HEK293T (cell line): ENCODE data around the gene GLG1.

ENCODE experiments used
- CTCF ChIA-PET: fragments of 350-600 bp; formaldehyde crosslinking; extraction: SDS; loops from one replicate; lab custom pipeline; 2021; ENCODE audit warnings: antibody characterized with exemption, inconsistent platforms; lab: Yijun Ruan, JAX
- POLR2A ChIA-PET: fragments of 350-600 bp; formaldehyde crosslinking; extraction: SDS; loops from one replicate; lab custom pipeline; 2020; ENCODE audit warnings: antibody characterized with exemption, inconsistent platforms; lab: Yijun Ruan, JAX
- DNase-seq: peaks from one replicate; pipeline ENCODE4 v3.0.0; 2012; ENCODE audit warnings: mixed read lengths; ENCODE audit errors: extremely low spot score
- ARNT ChIP-seq: fragments of 450-650 bp; IDR thresholded peaks from 2 replicates; pipeline ENCODE4 v1.6.1; 2017; ENCODE audit warnings: mild to moderate bottlenecking
- BHLHE40 ChIP-seq: fragments of 450-650 bp; IDR thresholded peaks from 2 replicates; pipeline ENCODE4 v1.6.1; 2016; ENCODE audit warnings: mild to moderate bottlenecking, moderate library complexity, borderline replicate concordance
- CTBP1 ChIP-seq: fragments of 450-650 bp; IDR thresholded peaks from 2 replicates; pipeline ENCODE4 v1.6.1; 2016; ENCODE audit warnings: borderline replicate concordance
- ELF4 ChIP-seq: fragments of 450-650 bp; IDR thresholded peaks from 2 replicates; pipeline ENCODE4 v1.6.1; 2017; ENCODE audit warnings: antibody characterized with exemption
- FOXA1 ChIP-seq: fragments of 450-650 bp; IDR thresholded peaks from 2 replicates; pipeline ENCODE4 v1.6.1; 2016; ENCODE audit warnings: mild to moderate bottlenecking
- FOXK2 ChIP-seq: fragments of 450-650 bp; IDR thresholded peaks from 2 replicates; pipeline ENCODE4 v1.6.1; 2016; ENCODE audit warnings: mild to moderate bottlenecking
- FOXM1 ChIP-seq: fragments of 450-650 bp; IDR thresholded peaks from 2 replicates; pipeline ENCODE4 v1.6.1; 2017; ENCODE audit warnings: mild to moderate bottlenecking, borderline replicate concordance
- HDGF ChIP-seq: fragments of 450-650 bp; IDR thresholded peaks from 2 replicates; pipeline ENCODE4 v1.6.1; 2017; ENCODE audit warnings: antibody characterized with exemption, borderline replicate concordance
- L3MBTL2 ChIP-seq: fragments of 450-650 bp; conservative IDR thresholded peaks from 2 replicates; pipeline ENCODE4 v1.6.1; 2016; ENCODE audit warnings: mild to moderate bottlenecking
- LEF1 ChIP-seq: fragments of 450-650 bp; IDR thresholded peaks from 2 replicates; pipeline ENCODE4 v1.6.1; 2017; ENCODE audit warnings: mild to moderate bottlenecking, borderline replicate concordance
- NFRKB ChIP-seq: fragments of 450-650 bp; IDR thresholded peaks from 2 replicates; pipeline ENCODE4 v1.6.1; 2016; ENCODE audit warnings: mild to moderate bottlenecking, moderate library complexity
- SP1 ChIP-seq: fragments of 450-650 bp; IDR thresholded peaks from 2 replicates; pipeline ENCODE4 v1.6.1; 2017
- SUZ12 ChIP-seq: fragments of 450-650 bp; IDR thresholded peaks from 2 replicates; pipeline ENCODE4 v1.6.1; 2016; ENCODE audit warnings: mild to moderate bottlenecking
- TARDBP ChIP-seq: fragments of 450-650 bp; IDR thresholded peaks from 2 replicates; pipeline ENCODE4 v1.6.1; 2016
- ZNF384 ChIP-seq: fragments of 450-650 bp; IDR thresholded peaks from 2 replicates; pipeline ENCODE4 v1.6.1; 2016
- TF ChIP-seq, protein P1 (sequence below): fragments of 450-650 bp; IDR thresholded peaks from 2 replicates; pipeline ENCODE4 v1.6.1; 2016

The GLG1 gene

DNA sequence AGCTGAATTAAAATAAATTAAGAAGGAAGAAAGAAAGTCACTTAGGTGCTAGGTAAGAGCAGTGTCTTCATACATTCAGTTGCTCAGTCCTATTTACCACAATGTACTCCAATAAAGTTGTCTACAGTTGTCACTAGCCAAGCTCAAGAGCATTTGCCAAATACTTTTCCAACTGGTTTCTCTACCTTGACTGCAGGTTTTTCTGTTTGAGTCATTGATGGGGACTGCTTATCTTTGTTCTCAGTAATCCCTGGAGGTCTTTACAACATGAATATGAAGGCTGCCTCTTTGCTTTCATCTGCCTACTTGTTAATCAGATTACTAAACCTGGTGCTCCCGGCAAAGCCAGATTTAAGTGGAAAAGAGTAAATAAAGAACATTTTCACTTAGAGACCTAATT lies 121.0 kb downstream of the GLG1 start:
- TF ChIP-seq FOXA1 (no peak), CTBP1 (no peak), HDGF (no peak), FOXM1 (no peak), TARDBP (no peak), FOXK2 (no peak), LEF1 (no peak), ELF4 (no peak), ARNT (no peak), SP1 (no peak), ZNF384 (no peak), NFRKB (no peak), BHLHE40 (no peak), SUZ12 (no peak)
- ChIA-PET CTCF (no interaction called here), POLR2A (interaction anchor here (1.1 kb wide), 1 partner anchor 121 kb away, joined by 3 read pairs; the partner anchor contains the start of gene GLG1)
- DNase-seq = no peak

DNA sequence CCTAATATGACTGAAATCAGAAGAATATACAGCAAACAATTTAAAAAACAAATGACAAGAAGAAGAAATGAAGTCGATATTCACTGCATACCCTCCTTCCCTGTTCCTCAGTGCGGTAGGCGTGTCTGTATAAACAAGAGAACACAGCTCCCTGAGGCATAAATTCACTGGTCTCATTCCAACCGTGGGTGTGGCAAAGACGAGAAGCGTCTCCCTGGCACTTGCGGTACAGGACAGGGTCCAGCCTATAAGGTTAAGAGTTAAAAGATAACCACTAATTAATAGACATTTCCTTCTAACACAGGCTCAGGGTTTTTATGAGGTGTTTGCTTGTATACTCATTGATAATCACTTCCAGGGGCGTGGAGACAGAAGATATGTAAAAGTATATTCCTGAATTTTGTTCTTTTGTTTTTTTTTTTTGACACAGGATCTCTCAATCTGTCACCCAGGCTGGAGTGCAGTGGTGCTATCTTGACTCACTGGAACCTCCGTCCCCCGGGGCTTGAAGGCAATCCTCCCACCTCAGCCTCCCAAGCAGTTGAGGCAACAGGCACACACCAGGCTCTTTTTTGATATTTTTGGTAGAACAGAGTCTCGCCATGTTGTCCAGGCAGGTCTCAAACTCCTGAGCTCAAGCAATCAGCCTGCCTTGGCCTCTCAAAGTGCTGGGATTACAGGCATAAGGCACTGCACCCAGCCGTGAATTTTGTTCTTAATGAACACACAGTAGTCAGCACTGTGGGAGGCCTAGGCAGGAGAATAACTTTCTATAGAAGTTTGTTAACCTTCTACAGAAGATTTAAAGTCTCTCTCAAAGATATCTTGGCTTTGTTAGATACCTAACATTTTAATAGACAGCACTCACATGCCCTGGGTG lies 126.5 kb downstream of the GLG1 start:
- TF ChIP-seq, protein P1, sequence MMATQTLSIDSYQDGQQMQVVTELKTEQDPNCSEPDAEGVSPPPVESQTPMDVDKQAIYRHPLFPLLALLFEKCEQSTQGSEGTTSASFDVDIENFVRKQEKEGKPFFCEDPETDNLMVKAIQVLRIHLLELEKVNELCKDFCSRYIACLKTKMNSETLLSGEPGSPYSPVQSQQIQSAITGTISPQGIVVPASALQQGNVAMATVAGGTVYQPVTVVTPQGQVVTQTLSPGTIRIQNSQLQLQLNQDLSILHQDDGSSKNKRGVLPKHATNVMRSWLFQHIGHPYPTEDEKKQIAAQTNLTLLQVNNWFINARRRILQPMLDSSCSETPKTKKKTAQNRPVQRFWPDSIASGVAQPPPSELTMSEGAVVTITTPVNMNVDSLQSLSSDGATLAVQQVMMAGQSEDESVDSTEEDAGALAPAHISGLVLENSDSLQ = no peak
- no peak for TF ChIP-seq ARNT
- no peak for TF ChIP-seq BHLHE40
- TF ChIP-seq TARDBP = no peak
- no peak for TF ChIP-seq FOXK2
- no peak for TF ChIP-seq CTBP1
- TF ChIP-seq SUZ12 = no peak
- TF ChIP-seq FOXA1 = no peak
- TF ChIP-seq L3MBTL2 = no peak
- no peak for TF ChIP-seq ELF4
- ChIA-PET CTCF (no interaction called here), POLR2A (interaction anchor here (0.6 to 1.7 kb wide), 3 partner anchors 81 to 186 kb away, joined by 3 to 6 read pairs (median 4); partner anchors contain the start of genes GLG1 and RFWD3)
- DNase-seq = peak; percentile 60

DNA sequence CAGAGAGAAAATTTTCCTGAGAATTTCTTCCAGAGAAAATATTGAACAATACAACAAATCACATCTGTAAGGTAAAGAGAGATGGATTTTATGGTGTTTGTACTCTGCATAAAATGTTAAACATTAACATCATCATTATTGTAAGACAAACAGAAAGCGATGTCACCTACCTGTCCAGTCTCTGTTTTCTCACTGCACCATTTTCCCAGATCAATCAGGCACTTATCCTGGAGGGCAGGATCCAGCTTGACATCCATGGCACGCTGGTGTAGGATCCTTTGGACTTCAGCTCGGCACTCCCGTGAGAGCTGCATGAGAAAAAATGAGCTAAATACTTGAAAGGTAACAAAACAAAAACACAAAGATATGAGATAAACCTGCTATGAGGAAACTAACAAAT lies 129.7 kb downstream of the GLG1 start:
- TF ChIP-seq LEF1 (no peak), BHLHE40 (no peak), TARDBP (no peak), FOXA1 (no peak), SP1 (no peak), NFRKB (no peak), ELF4 (no peak), ARNT (no peak), SUZ12 (no peak), ZNF384 (no peak), L3MBTL2 (no peak), HDGF (no peak), CTBP1 (no peak)
- TF ChIP-seq, protein P1 = no peak
- DNase-seq = no peak
- POLR2A ChIA-PET = no interaction called here
- CTCF ChIA-PET = no interaction called here

DNA sequence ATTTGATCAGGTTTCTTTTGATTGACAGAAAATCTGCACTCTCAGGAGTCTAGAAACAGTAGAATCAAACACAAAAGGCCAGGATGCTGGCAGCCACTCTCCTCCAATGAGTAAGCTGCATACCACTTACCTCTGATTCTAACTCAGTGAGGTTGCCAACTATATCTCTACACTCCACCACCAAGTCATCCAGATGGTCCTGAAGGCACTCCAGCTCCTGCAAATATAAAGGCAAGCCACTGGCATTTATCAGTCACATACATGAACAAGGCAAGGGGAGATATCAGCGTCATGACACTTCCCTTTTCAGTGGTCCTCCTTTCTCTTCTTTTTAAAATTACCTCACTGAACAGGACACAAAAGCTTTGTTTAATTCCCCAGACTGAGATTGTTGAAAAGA lies 132.5 kb downstream of the GLG1 start:
- TF ChIP-seq LEF1 (no peak), ARNT (no peak), SUZ12 (no peak), FOXM1 (no peak), SP1 (no peak), NFRKB (no peak), L3MBTL2 (no peak), HDGF (no peak), FOXA1 (no peak), ZNF384 (no peak), BHLHE40 (no peak), CTBP1 (no peak), TARDBP (no peak), ELF4 (no peak), FOXK2 (no peak)
- TF ChIP-seq, protein P1 = no peak
- POLR2A ChIA-PET = no interaction called here
- CTCF ChIA-PET = no interaction called here
- DNase-seq = no peak

DNA sequence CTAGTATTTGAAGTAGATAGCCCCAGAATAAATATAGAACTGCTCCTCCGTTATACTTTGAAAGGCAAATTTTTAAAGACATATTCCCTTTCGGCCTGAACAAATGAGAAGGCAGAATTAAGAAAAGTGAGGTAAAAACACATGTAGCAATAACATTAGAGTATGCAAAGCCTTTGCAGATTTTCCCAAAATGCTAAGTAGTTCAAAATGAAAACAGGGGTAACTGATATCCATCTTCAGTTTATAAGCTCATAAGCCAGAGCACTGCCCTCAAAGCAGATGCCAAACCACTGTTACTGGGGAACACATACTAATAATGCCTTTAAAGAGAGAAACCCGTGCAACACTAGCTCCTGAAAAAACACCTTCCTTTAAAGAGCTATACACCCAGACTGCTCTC lies 134.4 kb downstream of the GLG1 start:
- no peak for DNase-seq
- POLR2A ChIA-PET = no interaction called here
- CTCF ChIA-PET = no interaction called here
- TF ChIP-seq ZNF384 = no peak
- TF ChIP-seq HDGF = no peak
- TF ChIP-seq NFRKB = no peak
- TF ChIP-seq ELF4 = no peak

DNA sequence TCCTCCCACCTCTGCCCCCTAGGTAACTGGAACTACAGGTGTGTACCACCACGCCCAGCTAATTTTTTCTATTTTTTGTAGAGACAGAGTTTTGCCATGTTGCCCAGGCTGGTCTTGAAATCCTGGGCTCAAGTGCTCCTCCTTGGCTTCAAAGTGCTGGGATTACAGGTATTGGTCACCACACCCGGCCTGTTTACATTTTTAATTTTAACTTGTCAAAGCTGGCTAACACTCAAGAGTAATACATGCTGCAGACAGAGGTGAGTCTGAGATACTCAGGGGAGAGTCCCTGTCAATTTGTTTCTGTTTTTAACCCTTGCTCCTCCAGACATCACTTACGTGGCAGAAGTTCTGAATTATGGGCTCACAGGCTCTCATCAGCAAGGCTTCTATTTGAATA lies 134.9 kb downstream of the GLG1 start:
- TF ChIP-seq ELF4 (no peak), HDGF (no peak), NFRKB (no peak), FOXM1 (no peak), BHLHE40 (no peak), L3MBTL2 (no peak), ARNT (no peak), CTBP1 (no peak), ZNF384 (no peak), FOXA1 (no peak), SUZ12 (no peak), SP1 (no peak), FOXK2 (no peak)
- TF ChIP-seq, protein P1 = no peak
- ChIA-PET CTCF (no interaction called here), POLR2A (no interaction called here)
- no peak for DNase-seq
